Measurements from ENCODE around the gene IKZF1. TPM values are rescaled to one million over a fixed set of nuclear protein-coding genes. Genes with fewer than 3 reads are reported as not detected.

The IKZF1 gene
- total and polyA plus RNA-seq, 2 of the 4 experiments (the other 2 are of a cell fraction): not detected

DNA sequence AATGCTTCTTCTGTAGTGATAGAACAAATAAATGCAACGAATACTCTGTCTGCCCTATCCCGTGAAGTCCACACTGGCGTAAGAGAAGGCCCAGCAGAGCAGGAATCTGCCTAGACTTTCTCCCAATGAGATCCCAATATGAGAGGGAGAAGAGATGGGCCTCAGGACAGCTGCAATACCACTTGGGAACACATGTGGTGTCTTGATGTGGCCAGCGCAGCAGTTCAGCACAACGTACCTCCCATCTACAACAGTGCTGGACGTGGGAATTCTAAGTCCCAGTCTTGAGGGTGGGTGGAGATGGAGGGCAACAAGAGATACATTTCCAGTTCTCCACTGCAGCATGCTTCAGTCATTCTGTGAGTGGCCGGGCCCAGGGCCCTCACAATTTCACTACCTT lies 99.9 kb downstream of the IKZF1 start:
- ChIA-PET CTCF (no interaction called here), POLR2A (ENCODE audit: unreplicated experiment) (no interaction called here)
- Histone ChIP-seq H2AK5ac (ENCODE audit: low read depth, low read length) (no peak overlapping the region), H3K27ac (ENCODE audit: insufficient read depth, low read length) (no peak overlapping the region), H4K91ac (ENCODE audit: insufficient read depth, low read depth, low read length) (no peak overlapping the region), H3K36me3 (ENCODE audit: control insufficient read depth, insufficient read depth, low read length) (no peaks in the 10 kb centered on the region), H4K8ac (ENCODE audit: low read depth in 2 of 2, low read length in 2 of 2) (no peak overlapping the region), H3K4ac (ENCODE audit: low read depth, low read length) (no peak overlapping the region), H3K23ac (ENCODE audit: low read depth, low read length) (no peak overlapping the region), H3K18ac (ENCODE audit: low read depth, low read length) (no peak overlapping the region), H2BK20ac (ENCODE audit: low read depth, low read length) (no peak overlapping the region), H2BK5ac (ENCODE audit: low read depth, low read length, poor library complexity, severe bottlenecking) (no peak overlapping the region), H3K56ac (ENCODE audit: extremely low read depth, insufficient read depth, low read length) (no peak overlapping the region), H4K5ac (ENCODE audit: low read depth, low read length) (no peak overlapping the region), H3K79me1 (ENCODE audit: low read depth in 1 of 2, low read length in 2 of 2) (no peaks in the 10 kb centered on the region), H3K4me2 (ENCODE audit: low read depth, low read length) (no peak overlapping the region), H2BK15ac (ENCODE audit: low read depth, low read length) (no peak overlapping the region), H2AFZ (replicated peaks; ENCODE audit: low read length, poor library complexity) (no peak overlapping the region), H3K9ac (ENCODE audit: low read depth, low read length) (no peak overlapping the region), H3K9me3 (ENCODE audit: control insufficient read depth, insufficient read depth, low read length) (no peaks in the 10 kb centered on the region), H3K9me1 (ENCODE audit: insufficient read depth, low read length) (no peaks in the 10 kb centered on the region), H3K27me3 (ENCODE audit: control insufficient read depth, insufficient read depth, low read length) (peaks cover 24% of the 10 kb centered on the region), H3K4me1 (ENCODE audit: control insufficient read depth, insufficient read depth, low read length) (no peaks in the 10 kb centered on the region), H3K4me3 (ENCODE audit: insufficient read depth, low read depth, low read length) (no peak overlapping the region), H2BK120ac (ENCODE audit: low read depth, low read length) (no peak overlapping the region), H4K20me1 (ENCODE audit: insufficient read depth, low read length) (no peaks in the 10 kb centered on the region), H2AK9ac (replicated peaks; ENCODE audit: low read depth, low read length, poor library complexity) (no peak overlapping the region), H3K14ac (replicated peaks; ENCODE audit: low read depth, low read length) (no peak overlapping the region)
- intact Hi-C loops (cut with micrococcal nuclease) (no loop called here), in situ Hi-C loops (cut with MboI; ENCODE audit: low sequenced_read_pairs) (no loop called here), dilution Hi-C loops (cut with HindIII; ENCODE audit: low sequenced_read_pairs, unreplicated experiment) (no loop called here)
- DNase-seq: no peak
- no peak for TF ChIP-seq MXI1 (IDR thresholded peaks at IDR 0.05; ENCODE audit: borderline replicate concordance, low read depth, low read length)
- no peak for TF ChIP-seq CHD1 (IDR thresholded peaks at IDR 0.05; ENCODE audit: low read depth, low read length)
- no TSS peak for BruUV-seq (replicated peaks)
- ATAC-seq (ENCODE audit: low read depth): no peak
- no CpG with 5 or more reads among the region's 7 CpGs for WGBS, 2 experiments (ENCODE audit: extremely low coverage in 2 of 2, insufficient read length in 1 of 2)
